Measurements from ENCODE around the gene MEF2A.

Gene MEF2A

DNA sequence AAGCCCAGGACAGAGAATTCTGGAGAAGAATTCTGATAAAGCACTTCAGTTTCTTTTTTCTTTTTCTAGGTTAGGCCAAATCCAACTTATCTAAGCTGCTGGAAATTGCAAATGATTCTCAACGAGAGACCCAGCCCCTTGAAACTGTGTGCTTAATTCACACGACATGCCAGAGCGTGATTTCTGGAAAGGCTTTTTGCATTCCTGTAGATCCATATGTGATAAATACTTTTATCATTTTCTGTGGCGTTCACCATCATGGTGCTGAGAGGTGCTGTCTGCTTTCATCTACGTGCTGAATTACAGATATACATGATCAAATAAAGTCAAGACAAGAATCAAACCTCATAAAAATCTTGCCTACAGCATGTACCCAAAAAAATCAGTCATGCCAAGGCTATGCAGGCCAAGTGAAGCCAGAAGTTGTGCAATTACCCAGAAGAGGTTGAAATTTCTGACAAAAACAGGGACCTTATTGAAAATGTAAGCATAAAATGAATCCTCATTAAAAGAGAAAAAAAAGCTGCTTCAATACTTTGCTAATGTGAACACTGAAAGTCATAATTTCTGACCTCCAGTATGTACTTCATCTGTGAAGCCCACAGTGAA is 10.8 kb upstream of the MEF2A start:
- no peaks in the 10 kb centered on the region for H3K9me3 ChIP-seq (ENCODE audit: control insufficient read depth, insufficient read depth, low read length)
- no peaks in the 10 kb centered on the region for H3K4me1 ChIP-seq (ENCODE audit: insufficient read depth, low read length)
- H3K9ac ChIP-seq (ENCODE audit: low read depth, low read length): no peak overlapping the region
- no peaks in the 10 kb centered on the region for H3K36me3 ChIP-seq (ENCODE audit: insufficient read depth, low read length)

DNA sequence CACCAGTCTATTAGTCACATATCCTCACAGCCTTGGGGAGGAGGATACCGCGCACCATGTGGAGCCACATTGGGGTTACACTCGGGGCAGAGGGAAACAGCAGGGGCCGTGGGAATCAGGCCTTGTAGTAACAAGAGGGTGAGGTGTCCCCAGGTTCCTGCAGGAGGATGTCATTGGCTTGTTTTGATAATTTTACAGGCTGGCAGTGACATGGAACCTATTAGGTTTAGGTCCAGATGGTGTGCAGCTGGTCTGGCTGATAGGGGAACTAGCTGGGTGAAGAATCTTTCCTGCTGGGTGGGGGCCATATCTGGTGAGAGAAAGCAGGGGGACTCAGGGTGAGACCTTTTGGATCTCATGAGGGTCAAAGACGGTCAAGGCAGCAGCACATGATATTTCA is 9.8 kb upstream of the MEF2A start:
- H3K9ac ChIP-seq (ENCODE audit: low read depth, low read length): no peak overlapping the region
- no peaks in the 10 kb centered on the region for H3K36me3 ChIP-seq (ENCODE audit: insufficient read depth, low read length)
- H3K9me3 ChIP-seq (ENCODE audit: control insufficient read depth, insufficient read depth, low read length): no peaks in the 10 kb centered on the region
- H3K4me1 ChIP-seq (ENCODE audit: insufficient read depth, low read length): no peaks in the 10 kb centered on the region

DNA sequence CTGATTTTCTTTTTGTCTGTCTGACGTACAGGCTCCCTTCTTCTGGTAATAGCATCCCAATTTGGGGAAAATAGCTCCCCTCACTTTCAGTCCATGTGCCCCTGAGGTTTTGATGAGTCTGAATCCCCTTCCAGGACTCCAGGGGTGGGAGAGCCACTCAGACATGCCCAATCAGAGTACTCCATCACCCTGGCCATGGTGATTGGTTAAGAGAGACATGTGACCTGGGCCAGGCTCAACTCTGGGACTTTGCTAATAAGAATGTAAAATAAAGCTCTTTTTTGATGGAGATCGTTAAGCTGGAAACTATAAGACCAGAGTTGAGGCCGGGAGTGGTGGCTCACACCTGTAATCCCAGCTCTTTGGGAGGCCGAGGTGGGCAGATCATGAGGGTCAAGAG is 9.2 kb upstream of the MEF2A start:
- Histone ChIP-seq H3K36me3 (ENCODE audit: insufficient read depth, low read length) (no peaks in the 10 kb centered on the region), H3K4me1 (ENCODE audit: insufficient read depth, low read length) (no peaks in the 10 kb centered on the region), H3K9ac (ENCODE audit: low read depth, low read length) (no peak overlapping the region), H3K9me3 (ENCODE audit: control insufficient read depth, insufficient read depth, low read length) (no peaks in the 10 kb centered on the region)

DNA sequence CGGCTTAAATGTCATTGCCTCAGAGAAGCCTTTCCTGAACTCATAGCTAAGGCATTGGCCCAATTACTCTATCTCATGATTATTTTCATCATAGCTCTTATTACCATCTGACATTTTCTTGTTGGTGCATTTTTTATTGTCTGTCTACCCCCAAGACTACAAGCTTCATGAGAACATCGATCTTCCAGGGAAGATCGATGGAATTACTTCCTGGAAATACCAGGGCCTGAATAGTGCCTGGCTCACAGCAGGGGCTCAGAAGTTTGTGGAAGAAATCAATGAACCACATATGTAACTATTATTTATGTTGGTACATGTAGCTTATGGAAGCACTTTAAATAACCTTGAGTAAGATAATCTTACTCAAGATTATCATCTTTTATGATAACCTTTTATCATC is 7.7 kb upstream of the MEF2A start:
- Histone ChIP-seq H3K9ac (ENCODE audit: low read depth, low read length) (no peak overlapping the region), H3K4me1 (ENCODE audit: insufficient read depth, low read length) (no peaks in the 10 kb centered on the region), H3K36me3 (ENCODE audit: insufficient read depth, low read length) (no peaks in the 10 kb centered on the region), H3K9me3 (ENCODE audit: control insufficient read depth, insufficient read depth, low read length) (no peaks in the 10 kb centered on the region)

DNA sequence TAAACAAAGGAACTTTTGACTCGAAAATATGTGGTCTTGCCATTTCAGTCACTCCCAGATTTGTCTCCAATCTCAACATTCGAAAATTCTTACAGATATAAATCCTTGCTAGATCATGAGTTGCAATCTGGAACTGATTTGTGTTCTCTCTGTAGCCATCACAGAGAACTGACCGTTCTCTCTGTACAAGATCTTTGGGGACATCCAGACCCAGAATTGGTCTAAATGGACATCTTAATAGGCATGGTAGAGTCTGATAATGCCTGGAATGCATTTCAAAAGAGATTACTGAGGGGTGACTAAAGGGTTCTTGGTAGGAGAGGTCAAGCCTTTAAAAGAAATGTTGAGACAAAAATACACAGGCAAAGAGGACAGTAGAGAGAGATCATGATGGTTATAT is 7.2 kb upstream of the MEF2A start:
- H3K4me1 ChIP-seq (ENCODE audit: insufficient read depth, low read length): peaks cover 3% of the 10 kb centered on the region
- no peaks in the 10 kb centered on the region for H3K9me3 ChIP-seq (ENCODE audit: control insufficient read depth, insufficient read depth, low read length)
- H3K36me3 ChIP-seq (ENCODE audit: insufficient read depth, low read length): no peaks in the 10 kb centered on the region
- no peak overlapping the region for H3K9ac ChIP-seq (ENCODE audit: low read depth, low read length)

DNA sequence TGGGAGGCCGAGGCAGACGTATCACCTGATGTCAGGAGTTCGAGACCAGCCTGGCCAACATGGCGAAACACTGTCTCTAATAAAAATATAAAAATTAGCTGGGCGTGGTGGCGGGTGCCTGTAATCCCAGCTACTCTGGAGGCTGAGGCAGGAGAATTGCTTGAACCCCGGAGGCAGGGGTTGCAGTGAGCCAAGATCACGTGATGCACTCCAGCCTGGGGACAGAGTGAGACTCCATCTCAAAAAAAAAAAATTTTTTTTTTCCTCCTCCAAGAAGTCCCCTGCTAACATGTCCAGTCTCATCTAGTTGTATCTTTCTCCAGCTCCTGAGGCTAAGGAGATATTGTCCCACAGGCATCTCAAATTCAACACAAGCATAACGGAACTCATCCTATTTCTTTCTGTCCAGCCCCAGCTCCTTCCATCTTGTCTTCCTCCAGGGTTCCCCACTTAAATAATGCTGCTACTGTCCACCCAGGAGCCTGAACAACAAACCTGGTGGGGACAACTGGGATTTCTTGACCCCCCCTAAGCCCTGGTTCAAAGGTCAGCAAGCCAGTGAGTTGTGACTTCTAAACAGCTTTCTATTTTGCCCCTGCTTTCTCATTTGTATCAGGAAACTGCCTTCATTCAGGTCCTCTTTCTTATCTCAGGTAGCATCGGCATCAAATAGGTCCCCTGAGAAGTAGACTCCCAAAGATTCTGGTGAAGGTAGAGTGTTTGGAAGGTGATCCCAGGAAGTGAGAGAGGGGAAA is 4.1 kb upstream of the MEF2A start:
- Histone ChIP-seq H3K9ac (ENCODE audit: low read depth, low read length) (no peak overlapping the region), H3K4me1 (ENCODE audit: insufficient read depth, low read length) (peaks cover 9% of the 10 kb centered on the region), H3K36me3 (ENCODE audit: insufficient read depth, low read length) (no peaks in the 10 kb centered on the region), H3K9me3 (ENCODE audit: control insufficient read depth, insufficient read depth, low read length) (no peaks in the 10 kb centered on the region)

DNA sequence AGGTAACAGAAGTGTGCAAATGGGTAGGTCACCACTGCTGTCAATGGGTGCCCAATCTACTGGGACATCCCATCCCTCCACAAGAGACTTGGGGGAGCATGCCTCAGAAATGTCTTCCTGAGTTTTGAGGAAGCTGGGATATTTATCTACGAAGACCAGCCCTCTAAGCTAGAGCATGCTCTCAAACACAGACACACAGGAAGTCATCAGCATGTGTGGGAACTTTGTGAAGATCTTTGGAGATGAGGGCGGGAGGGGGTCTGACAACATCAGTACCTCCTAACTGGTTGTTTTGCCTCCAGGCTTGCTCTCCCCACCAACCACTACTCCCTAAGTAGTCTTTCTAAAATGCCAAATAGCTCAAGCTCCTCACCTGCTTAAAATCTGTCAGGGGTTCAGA is 3.5 kb upstream of the MEF2A start:
- no peaks in the 10 kb centered on the region for H3K36me3 ChIP-seq (ENCODE audit: insufficient read depth, low read length)
- peaks cover 9% of the 10 kb centered on the region for H3K4me1 ChIP-seq (ENCODE audit: insufficient read depth, low read length)
- no peaks in the 10 kb centered on the region for H3K9me3 ChIP-seq (ENCODE audit: control insufficient read depth, insufficient read depth, low read length)
- no peak overlapping the region for H3K9ac ChIP-seq (ENCODE audit: low read depth, low read length)

DNA sequence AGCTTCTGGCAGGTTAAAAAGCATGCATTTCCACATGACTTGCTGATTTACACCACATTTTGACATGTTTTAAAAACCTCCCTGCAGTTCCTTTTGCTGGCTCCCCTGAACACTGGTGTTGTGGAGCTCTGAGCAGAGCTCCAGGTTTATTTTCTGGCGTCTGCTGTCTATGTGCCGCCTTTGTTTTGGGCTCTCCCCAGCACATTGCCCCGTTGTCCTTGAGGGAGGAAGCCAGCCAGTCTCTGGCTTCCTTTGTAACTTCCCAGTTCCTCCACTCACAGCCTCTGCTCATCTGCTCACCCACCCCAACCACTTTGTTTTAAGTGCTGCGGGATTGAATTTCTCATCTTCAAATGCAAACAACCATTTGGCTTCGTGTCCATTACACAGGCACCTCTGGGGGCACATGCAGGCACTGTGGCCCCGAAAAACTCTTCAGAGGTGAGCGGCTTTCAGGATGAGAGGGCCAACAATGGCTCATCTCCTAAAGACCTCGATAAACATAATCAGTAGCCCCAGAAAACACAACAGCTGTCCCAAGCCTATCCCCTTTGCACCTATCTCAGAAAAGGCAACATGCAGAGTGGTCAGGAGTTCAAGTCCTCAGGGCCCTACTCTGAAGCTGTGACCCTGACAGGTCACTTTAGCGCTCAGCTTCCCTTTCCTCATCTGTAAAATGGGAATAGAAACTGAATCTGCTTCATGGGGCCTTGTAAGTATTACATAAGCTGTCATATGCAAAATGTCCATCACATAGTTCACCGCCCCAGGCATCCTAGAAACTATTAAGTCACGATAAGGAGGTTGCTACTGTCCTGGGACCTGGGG is 1.3 kb upstream of the MEF2A start:
- H3K9me3 ChIP-seq (ENCODE audit: control insufficient read depth, insufficient read depth, low read length): no peaks in the 10 kb centered on the region
- peak overlapping the region; percentile 84 for H3K9ac ChIP-seq (ENCODE audit: low read depth, low read length)
- H3K4me1 ChIP-seq (ENCODE audit: insufficient read depth, low read length): peaks cover 19% of the 10 kb centered on the region
- H3K36me3 ChIP-seq (ENCODE audit: insufficient read depth, low read length): no peaks in the 10 kb centered on the region

DNA sequence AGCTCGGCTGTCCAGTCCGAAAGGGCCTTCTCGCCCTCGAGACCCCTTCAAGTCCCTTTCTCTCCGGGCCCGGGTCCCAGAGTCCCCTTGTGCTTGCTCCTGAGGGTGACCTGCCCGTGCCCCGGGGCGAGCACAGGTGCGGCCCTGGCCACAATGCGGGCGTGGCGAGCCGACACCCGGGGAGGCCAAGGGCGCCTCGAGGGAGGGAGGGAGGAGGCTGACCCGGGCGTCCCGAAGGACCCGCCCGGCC is 810 bp upstream of the MEF2A start:
- Histone ChIP-seq H3K36me3 (ENCODE audit: insufficient read depth, low read length) (no peaks in the 10 kb centered on the region), H3K9me3 (ENCODE audit: control insufficient read depth, insufficient read depth, low read length) (no peaks in the 10 kb centered on the region), H3K4me1 (ENCODE audit: insufficient read depth, low read length) (peaks cover 19% of the 10 kb centered on the region), H3K9ac (ENCODE audit: low read depth, low read length) (peak overlapping the region; percentile 84)

DNA sequence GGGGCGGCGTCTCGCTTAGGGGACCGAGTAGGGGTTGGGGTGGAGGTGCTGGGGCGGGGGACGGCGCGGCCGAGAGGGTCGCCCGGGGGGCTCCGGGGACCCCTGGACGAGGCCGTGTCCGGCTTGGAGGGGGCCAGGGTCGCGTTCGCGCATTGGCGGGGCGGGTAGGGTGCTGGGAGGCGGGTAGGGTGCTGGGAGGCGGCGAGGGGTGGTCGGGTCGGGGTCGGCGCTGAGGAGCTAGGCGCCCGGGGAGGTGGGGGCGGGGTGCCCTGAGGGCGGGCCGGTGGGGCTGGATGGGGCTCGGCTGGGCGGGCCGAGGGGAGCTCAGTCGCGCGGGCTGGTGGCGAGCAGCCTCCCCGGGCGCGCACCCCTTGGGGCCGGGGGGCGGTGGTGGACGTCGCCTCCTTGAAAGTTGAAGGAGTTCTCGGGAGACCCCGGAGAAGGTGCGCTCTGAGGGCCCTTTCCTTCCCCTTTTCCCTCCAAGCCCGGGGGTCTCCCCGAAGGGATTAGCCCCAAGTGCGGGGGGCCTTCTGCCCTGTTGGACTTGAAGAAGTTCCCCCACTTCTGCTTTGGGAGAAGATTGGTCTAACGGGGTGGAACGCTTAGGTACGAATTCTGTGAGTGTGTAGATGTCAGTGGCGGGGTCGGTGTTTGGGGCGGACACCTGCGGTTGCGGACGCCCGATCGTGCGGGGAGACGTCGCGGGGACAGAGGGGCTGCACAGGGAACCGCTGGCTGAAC is 543 bp downstream of the MEF2A start:
- peak overlapping the region; percentile 96 for H3K9ac ChIP-seq (ENCODE audit: low read depth, low read length)
- no peaks in the 10 kb centered on the region for H3K9me3 ChIP-seq (ENCODE audit: control insufficient read depth, insufficient read depth, low read length)
- H3K36me3 ChIP-seq (ENCODE audit: insufficient read depth, low read length): no peaks in the 10 kb centered on the region
- H3K4me1 ChIP-seq (ENCODE audit: insufficient read depth, low read length): peaks cover 19% of the 10 kb centered on the region

DNA sequence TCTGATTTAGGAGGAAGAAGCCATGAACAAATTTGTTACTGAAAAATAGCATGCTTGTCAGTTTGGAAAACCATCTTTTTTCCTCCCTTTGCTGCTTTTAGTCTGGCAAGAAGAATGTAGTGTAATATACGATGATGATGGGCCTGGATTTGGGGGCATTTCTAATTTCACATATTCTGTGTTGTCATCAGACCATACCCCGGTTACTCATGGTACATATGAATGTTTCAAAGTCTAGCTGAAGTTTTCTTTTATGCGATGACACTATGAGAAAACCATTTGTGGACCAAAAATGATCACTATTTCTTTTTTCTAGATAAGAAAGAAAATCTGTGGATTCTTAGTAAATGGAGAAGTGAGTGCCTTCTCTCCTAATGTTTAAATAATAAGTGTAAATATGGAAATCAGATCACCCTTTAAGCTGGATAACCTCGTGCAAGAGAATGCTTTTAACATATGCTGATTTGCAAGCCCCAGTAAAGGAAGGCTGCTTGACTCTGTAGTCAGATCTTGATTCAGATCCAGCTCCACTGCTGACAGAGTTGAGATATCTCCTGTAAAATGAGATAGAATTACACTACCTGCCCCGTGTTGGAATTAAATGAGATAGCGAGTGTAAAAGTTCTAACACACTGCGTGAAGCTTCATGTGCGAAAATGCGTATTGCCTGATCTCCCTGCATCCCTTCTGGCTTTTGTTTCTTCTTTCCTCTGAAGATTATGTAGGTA is 3.0 kb downstream of the MEF2A start:
- H3K9ac ChIP-seq (ENCODE audit: low read depth, low read length): 0 out of 2 replicates have a peak overlapping the region, but pooled peaks have one; percentile 3
- H3K4me1 ChIP-seq (ENCODE audit: insufficient read depth, low read length): peaks cover 14% of the 10 kb centered on the region
- H3K36me3 ChIP-seq (ENCODE audit: insufficient read depth, low read length): no peaks in the 10 kb centered on the region
- H3K9me3 ChIP-seq (ENCODE audit: control insufficient read depth, insufficient read depth, low read length): no peaks in the 10 kb centered on the region

DNA sequence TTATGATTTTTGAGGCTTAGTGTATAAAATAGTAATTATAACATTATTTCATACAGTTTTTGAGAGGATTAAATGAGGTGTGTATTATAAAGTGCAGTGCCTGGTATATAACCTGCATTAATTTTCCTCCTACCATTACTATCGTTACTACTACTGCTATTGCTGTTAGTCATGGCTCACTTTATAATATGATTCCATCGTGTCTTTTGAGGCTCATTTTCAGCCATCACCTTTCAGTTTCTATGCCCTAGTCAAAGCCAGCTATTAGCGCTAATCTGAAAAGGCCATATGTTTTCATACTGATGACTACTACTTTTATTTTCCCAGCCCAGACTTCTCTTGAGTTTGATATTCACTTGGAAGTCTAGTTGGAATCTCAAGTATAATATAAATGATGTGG is 5.5 kb downstream of the MEF2A start:
- Histone ChIP-seq H3K36me3 (ENCODE audit: insufficient read depth, low read length) (no peaks in the 10 kb centered on the region), H3K4me1 (ENCODE audit: insufficient read depth, low read length) (peaks cover 13% of the 10 kb centered on the region)

DNA sequence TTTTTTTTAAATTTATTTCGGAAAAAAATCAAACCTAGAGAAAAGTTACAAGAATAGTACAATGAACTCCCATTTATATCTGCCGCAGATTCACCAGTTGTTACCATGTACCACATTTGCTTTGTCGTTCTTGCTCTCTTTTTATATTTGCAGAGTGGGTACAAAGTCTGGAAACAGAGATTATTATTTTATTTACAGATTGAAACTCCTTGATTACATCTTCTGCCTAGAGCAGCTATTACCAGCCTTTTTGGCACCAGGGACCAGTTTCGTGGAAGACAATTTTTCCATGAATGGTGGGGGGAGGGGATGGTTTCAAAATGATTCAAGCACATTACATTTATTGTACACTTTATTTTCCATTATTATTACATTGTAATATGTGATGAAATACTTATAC is 8.3 kb downstream of the MEF2A start:
- no peaks in the 10 kb centered on the region for H3K9me3 ChIP-seq (ENCODE audit: control insufficient read depth, insufficient read depth, low read length)
- peaks cover 17% of the 10 kb centered on the region for H3K4me1 ChIP-seq (ENCODE audit: insufficient read depth, low read length)
- H3K36me3 ChIP-seq (ENCODE audit: insufficient read depth, low read length): no peaks in the 10 kb centered on the region

More for the DNA sequence above, 5.5 kb downstream of the MEF2A start:
- no peak overlapping the region for H3K9ac ChIP-seq (ENCODE audit: low read depth, low read length)
- H3K9me3 ChIP-seq (ENCODE audit: control insufficient read depth, insufficient read depth, low read length): no peaks in the 10 kb centered on the region

DNA sequence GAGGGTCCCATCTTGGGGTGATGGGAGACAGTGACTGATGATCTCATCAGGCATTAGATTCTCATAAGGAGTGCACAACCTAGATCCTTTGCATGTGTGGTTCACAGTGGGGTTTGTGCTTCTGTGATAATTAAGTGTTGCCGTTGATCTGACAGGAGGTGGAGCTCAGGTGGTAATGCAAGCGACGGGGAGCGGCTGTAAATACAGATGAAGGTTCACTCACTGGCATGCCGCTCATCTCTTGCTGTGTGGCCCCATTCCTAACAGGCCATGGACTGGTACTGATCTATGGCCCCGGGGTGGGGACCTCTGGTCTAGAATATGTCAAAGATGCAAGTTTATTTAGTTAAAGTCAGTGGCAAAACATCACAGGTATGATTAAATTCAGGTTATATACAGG is 8.7 kb downstream of the MEF2A start:
- Histone ChIP-seq H3K9ac (ENCODE audit: low read depth, low read length) (no peak overlapping the region), H3K36me3 (ENCODE audit: insufficient read depth, low read length) (no peaks in the 10 kb centered on the region), H3K9me3 (ENCODE audit: control insufficient read depth, insufficient read depth, low read length) (no peaks in the 10 kb centered on the region), H3K4me1 (ENCODE audit: insufficient read depth, low read length) (peaks cover 15% of the 10 kb centered on the region)

More for the DNA sequence above, 8.3 kb downstream of the MEF2A start:
- H3K9ac ChIP-seq (ENCODE audit: low read depth, low read length): no peak overlapping the region

Measured in ES-I3 (cell line).